NT2/D1 (cell line): ENCODE measurements around the gene ELK4.

Experiments
- DNase-seq: peaks from one replicate; pipeline ENCODE4 v3.0.0-alpha.2; 2011; ENCODE audit warnings: low read depth, low spot score
- H3K27me3 ChIP-seq: 2 replicates; pipeline ENCODE4 v1.6.0; 2011; ENCODE audit warnings: mild to moderate bottlenecking; ENCODE audit not compliant: insufficient read length, insufficient read depth
- H3K36me3 ChIP-seq: 2 replicates; pipeline ENCODE4 v1.6.1; 2011; ENCODE audit warnings: mild to moderate bottlenecking, low read length, mixed read lengths; ENCODE audit not compliant: insufficient read depth, insufficient read length
- H3K4me1 ChIP-seq: 2 replicates; pipeline ENCODE4 v1.5.1; 2011; ENCODE audit not compliant: insufficient read depth, insufficient read length
- H3K4me3 ChIP-seq: 2 replicates; pipeline ENCODE4 v1.5.1; 2011; ENCODE audit warnings: low read depth; ENCODE audit not compliant: insufficient read length
- H3K9ac ChIP-seq: 2 replicates; pipeline ENCODE4 v1.6.0; 2011; ENCODE audit warnings: low read depth; ENCODE audit not compliant: insufficient read length
- H3K9me3 ChIP-seq: 2 replicates; pipeline ENCODE4 v1.5.1; 2011; ENCODE audit warnings: mild to moderate bottlenecking, low read length; ENCODE audit not compliant: insufficient read depth
- SUZ12 ChIP-seq: IDR thresholded peaks from 2 replicates; pipeline ENCODE4 v1.6.1; 2011; ENCODE audit not compliant: insufficient read length, insufficient read depth; ENCODE audit errors: extremely low read depth
- YY1 ChIP-seq: IDR thresholded peaks from 2 replicates; pipeline ENCODE4 v1.6.1; 2011; ENCODE audit not compliant: insufficient read length, insufficient read depth
- ZNF274 ChIP-seq: IDR thresholded peaks from 2 replicates; pipeline ENCODE4 v1.6.1; 2011; ENCODE audit warnings: mild to moderate bottlenecking, low read depth, low read length

The ELK4 gene

GRCh38 chr1:205610036-205610435 lies 21.8 kb downstream of the ELK4 start:
- Histone ChIP-seq H3K9me3 (no peaks in the 10 kb centered on the region), H3K4me1 (no peaks in the 10 kb centered on the region), H3K36me3 (peaks cover 41% of the 10 kb centered on the region), H3K27me3 (no peaks in the 10 kb centered on the region), H3K9ac (no peak overlapping the region), H3K4me3 (no peak overlapping the region)
- DNase-seq = no peak
- TF ChIP-seq SUZ12 (no peak), YY1 (no peak), ZNF274 (no peak)

DNA sequence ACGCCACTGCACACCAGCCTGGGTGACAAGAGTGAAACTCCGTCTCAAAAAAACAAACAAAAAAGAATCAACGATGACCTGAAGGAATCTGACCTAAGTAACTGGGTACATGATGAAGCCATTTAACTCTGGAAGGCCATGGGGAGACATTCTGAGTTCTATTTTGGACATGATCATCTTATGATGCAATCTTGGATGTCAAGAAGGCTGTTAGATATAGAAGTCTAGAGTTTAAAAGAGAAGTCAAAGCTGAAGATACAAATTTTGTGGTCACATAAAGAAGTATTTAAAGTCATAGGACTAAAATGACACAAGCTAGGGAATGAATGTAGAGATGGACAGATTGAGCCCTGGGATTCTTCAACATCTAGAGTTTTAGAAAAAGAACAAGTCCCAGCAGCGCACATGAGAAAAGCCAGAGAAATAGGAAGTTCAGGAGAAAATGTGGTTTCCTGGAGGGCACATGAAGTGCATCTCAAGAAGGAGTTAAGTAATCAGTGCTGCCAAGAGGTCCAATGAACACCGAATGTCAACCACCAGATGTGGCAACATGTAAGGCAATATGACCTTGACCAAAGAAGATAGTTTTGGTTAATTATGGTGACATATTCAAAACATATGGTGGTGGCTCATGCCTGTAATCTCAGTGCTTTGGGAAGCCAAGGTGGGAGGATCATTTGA lies 26.8 kb downstream of the ELK4 start:
- DNase-seq = no peak
- H3K27me3 ChIP-seq = no peaks in the 10 kb centered on the region
- H3K4me3 ChIP-seq = no peak overlapping the region
- H3K4me1 ChIP-seq = no peaks in the 10 kb centered on the region
- peaks cover 7% of the 10 kb centered on the region for H3K36me3 ChIP-seq
- no peak for TF ChIP-seq SUZ12
- no peak for TF ChIP-seq YY1
- TF ChIP-seq ZNF274 = no peak
- no peaks in the 10 kb centered on the region for H3K9me3 ChIP-seq
- no peak overlapping the region for H3K9ac ChIP-seq

DNA sequence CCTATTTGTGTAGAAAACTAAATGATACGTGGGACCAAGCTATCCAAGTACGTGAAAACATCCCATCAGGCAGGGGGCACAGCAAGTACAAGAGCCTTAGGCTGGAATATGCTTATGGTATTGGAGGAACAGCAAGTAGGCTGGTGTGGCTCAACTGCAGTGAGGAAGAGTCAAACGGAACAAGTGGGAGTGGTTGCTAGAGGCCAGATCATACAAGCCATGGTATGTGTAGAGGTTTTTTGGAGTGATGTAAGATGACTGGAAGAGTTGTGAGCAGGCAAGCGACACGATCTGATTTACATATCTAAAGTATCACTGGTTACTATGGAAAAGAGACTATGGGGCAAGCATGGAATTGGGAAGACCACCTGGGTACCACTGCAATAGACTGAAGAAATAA lies 27.8 kb downstream of the ELK4 start:
- no peak for DNase-seq
- Histone ChIP-seq H3K9ac (no peak overlapping the region), H3K36me3 (peaks cover 11% of the 10 kb centered on the region), H3K27me3 (no peaks in the 10 kb centered on the region), H3K4me3 (no peak overlapping the region), H3K4me1 (no peaks in the 10 kb centered on the region), H3K9me3 (no peaks in the 10 kb centered on the region)
- TF ChIP-seq SUZ12 = no peak
- no peak for TF ChIP-seq ZNF274
- TF ChIP-seq YY1 = no peak

GRCh38 chr1:205601205-205601604 lies 30.6 kb downstream of the ELK4 start:
- H3K4me1 ChIP-seq = no peaks in the 10 kb centered on the region
- no peak for DNase-seq
- TF ChIP-seq ZNF274 = no peak
- TF ChIP-seq SUZ12 = no peak
- no peak for TF ChIP-seq YY1
- no peak overlapping the region for H3K9ac ChIP-seq
- peaks cover 19% of the 10 kb centered on the region for H3K36me3 ChIP-seq
- no peaks in the 10 kb centered on the region for H3K9me3 ChIP-seq
- H3K27me3 ChIP-seq = no peaks in the 10 kb centered on the region
- H3K4me3 ChIP-seq = no peak overlapping the region

DNA sequence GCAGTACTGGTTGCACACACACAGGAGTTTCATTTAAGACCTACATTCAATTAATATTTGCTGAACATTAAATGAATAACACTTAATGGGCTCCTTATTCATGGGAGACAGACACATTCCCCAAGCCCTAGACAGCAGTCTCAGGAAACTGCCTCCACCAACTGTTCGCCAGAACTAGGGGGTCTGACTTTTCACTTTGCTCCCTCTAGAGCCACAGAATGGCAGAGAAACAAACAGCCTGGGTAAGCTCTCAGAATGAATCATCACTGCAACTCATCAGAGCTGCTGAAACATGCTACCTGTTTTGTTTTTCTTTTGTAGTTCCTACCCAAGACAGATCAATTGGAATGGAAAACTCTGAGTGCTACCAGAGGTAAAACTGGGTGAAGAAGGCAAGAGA lies 31.7 kb downstream of the ELK4 start:
- no peak for DNase-seq
- no peak overlapping the region for H3K9ac ChIP-seq

DNA sequence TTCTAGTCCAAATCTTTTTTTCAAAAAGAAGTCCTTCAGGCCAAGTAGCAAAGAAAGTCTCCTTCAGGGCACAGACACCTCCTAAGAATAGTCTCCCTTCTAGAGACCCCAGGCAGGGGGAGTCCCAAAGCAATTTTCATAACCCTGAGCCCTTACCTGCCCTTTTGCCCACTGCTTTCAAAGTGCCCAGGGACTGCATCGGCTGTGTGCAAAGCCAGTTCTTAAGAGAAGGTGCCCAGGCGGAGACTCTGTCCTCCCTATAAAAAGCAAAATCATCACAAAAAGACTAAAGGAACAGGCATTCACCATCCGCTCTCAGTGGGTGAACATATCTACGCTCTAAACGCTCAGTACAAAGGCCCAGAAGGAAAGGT lies 32.2 kb downstream of the ELK4 start:
- no peak overlapping the region for H3K9ac ChIP-seq
- H3K4me1 ChIP-seq = no peaks in the 10 kb centered on the region
- H3K36me3 ChIP-seq = peaks cover 19% of the 10 kb centered on the region
- TF ChIP-seq ZNF274 (no peak), SUZ12 (no peak), YY1 (no peak)
- no peaks in the 10 kb centered on the region for H3K9me3 ChIP-seq
- H3K27me3 ChIP-seq = no peaks in the 10 kb centered on the region
- no peak for DNase-seq
- H3K4me3 ChIP-seq = no peak overlapping the region

More for the DNA sequence above, 31.7 kb downstream of the ELK4 start:
- H3K27me3 ChIP-seq = no peaks in the 10 kb centered on the region
- no peaks in the 10 kb centered on the region for H3K4me1 ChIP-seq
- no peak overlapping the region for H3K4me3 ChIP-seq
- TF ChIP-seq ZNF274 (no peak), YY1 (no peak), SUZ12 (no peak)
- peaks cover 19% of the 10 kb centered on the region for H3K36me3 ChIP-seq
- no peaks in the 10 kb centered on the region for H3K9me3 ChIP-seq

- no peak for TF ChIP-seq ZNF274
- Histone ChIP-seq H3K27me3 (no peaks in the 10 kb centered on the region), H3K36me3 (peaks cover 19% of the 10 kb centered on the region), H3K9ac (no peak overlapping the region), H3K4me3 (no peak overlapping the region), H3K4me1 (no peaks in the 10 kb centered on the region), H3K9me3 (no peaks in the 10 kb centered on the region)
- DNase-seq = no peak
Measured at GRCh38 chr1:205598841-205599668, 32.8 kb downstream of the ELK4 start.
